ENCODE results near the gene MRPL50.

The MRPL50 gene

GRCh38 chr9:101354143-101354764, 44.2 kb downstream of the MRPL50 start:
- no peak for TF ChIP-seq REST (IDR thresholded peaks at IDR 0.05; ENCODE audit: low read depth)
- no peak for TF ChIP-seq YY1 (IDR thresholded peaks at IDR 0.05; ENCODE audit: low read depth)
- TF ChIP-seq TEAD4 (IDR thresholded peaks at IDR 0.05), result no peak
- TF ChIP-seq EP300 (IDR thresholded peaks at IDR 0.05; ENCODE audit: borderline replicate concordance), result no peak
- TF ChIP-seq MAX (IDR thresholded peaks at IDR 0.05), result no peak
- TF ChIP-seq CEBPB (IDR thresholded peaks at IDR 0.05), result no peak

GRCh38 chr9:101353683-101354082, 44.7 kb downstream of the MRPL50 start:
- TF ChIP-seq YY1 (IDR thresholded peaks at IDR 0.05; ENCODE audit: low read depth) (no peak), RAD21 (IDR thresholded peaks at IDR 0.05; ENCODE audit: low read depth) (no peak), CEBPB (IDR thresholded peaks at IDR 0.05) (no peak), TEAD4 (IDR thresholded peaks at IDR 0.05) (no peak), ZBTB7A (IDR thresholded peaks at IDR 0.05; ENCODE audit: low read depth) (no peak), FOXM1 (IDR thresholded peaks at IDR 0.05; ENCODE audit: borderline replicate concordance, low read depth) (no peak), REST (IDR thresholded peaks at IDR 0.05; ENCODE audit: low read depth) (no peak), NFIC (IDR thresholded peaks at IDR 0.05) (no peak), MAX (IDR thresholded peaks at IDR 0.05) (no peak), CREB1 (IDR thresholded peaks at IDR 0.05; ENCODE audit: low read depth) (no peak), TAF1 (IDR thresholded peaks at IDR 0.05; ENCODE audit: low read depth) (no peak), TCF12 (IDR thresholded peaks at IDR 0.05; ENCODE audit: low read depth) (no peak), EGR1 (IDR thresholded peaks at IDR 0.05) (no peak), EP300 (IDR thresholded peaks at IDR 0.05; ENCODE audit: borderline replicate concordance) (no peak), USF1 (IDR thresholded peaks at IDR 0.05) (no peak)

GRCh38 chr9:101352892-101353463, 45.4 kb downstream of the MRPL50 start:
- no peak for TF ChIP-seq TAF1 (IDR thresholded peaks at IDR 0.05; ENCODE audit: low read depth)
- no peak for TF ChIP-seq FOXM1 (IDR thresholded peaks at IDR 0.05; ENCODE audit: borderline replicate concordance, low read depth)
- no peak for TF ChIP-seq EGR1 (IDR thresholded peaks at IDR 0.05)
- no peak for TF ChIP-seq REST (IDR thresholded peaks at IDR 0.05; ENCODE audit: low read depth)
- TF ChIP-seq MAX (IDR thresholded peaks at IDR 0.05), result no peak
- no peak for TF ChIP-seq USF1 (IDR thresholded peaks at IDR 0.05)
- no peak for TF ChIP-seq TCF12 (IDR thresholded peaks at IDR 0.05; ENCODE audit: low read depth)
- TF ChIP-seq ZBTB7A (IDR thresholded peaks at IDR 0.05; ENCODE audit: low read depth), result no peak
- no peak for TF ChIP-seq EP300 (IDR thresholded peaks at IDR 0.05; ENCODE audit: borderline replicate concordance)
- TF ChIP-seq CREB1 (IDR thresholded peaks at IDR 0.05; ENCODE audit: low read depth), result no peak
- no peak for TF ChIP-seq RAD21 (IDR thresholded peaks at IDR 0.05; ENCODE audit: low read depth)
- TF ChIP-seq CEBPB (IDR thresholded peaks at IDR 0.05), result no peak
- TF ChIP-seq TEAD4 (IDR thresholded peaks at IDR 0.05), result no peak
- TF ChIP-seq NFIC (IDR thresholded peaks at IDR 0.05), result no peak
- no peak for TF ChIP-seq YY1 (IDR thresholded peaks at IDR 0.05; ENCODE audit: low read depth)

GRCh38 chr9:101350285-101350684, 48.1 kb downstream of the MRPL50 start:
- TF ChIP-seq ZBTB7A (IDR thresholded peaks at IDR 0.05; ENCODE audit: low read depth) (no peak), MAX (IDR thresholded peaks at IDR 0.05) (no peak), EP300 (IDR thresholded peaks at IDR 0.05; ENCODE audit: borderline replicate concordance) (no peak), REST (IDR thresholded peaks at IDR 0.05; ENCODE audit: low read depth) (no peak), CREB1 (IDR thresholded peaks at IDR 0.05; ENCODE audit: low read depth) (no peak), NFIC (IDR thresholded peaks at IDR 0.05) (no peak), USF1 (IDR thresholded peaks at IDR 0.05) (no peak), YY1 (IDR thresholded peaks at IDR 0.05; ENCODE audit: low read depth) (no peak), CEBPB (IDR thresholded peaks at IDR 0.05) (no peak), RAD21 (IDR thresholded peaks at IDR 0.05; ENCODE audit: low read depth) (no peak), FOXM1 (IDR thresholded peaks at IDR 0.05; ENCODE audit: borderline replicate concordance, low read depth) (no peak), TEAD4 (IDR thresholded peaks at IDR 0.05) (no peak), TAF1 (IDR thresholded peaks at IDR 0.05; ENCODE audit: low read depth) (no peak)
